Measurements from ENCODE around the gene SBSN. TPM values are rescaled to one million over a fixed set of nuclear protein-coding genes. Genes with fewer than 3 reads are reported as not detected.

Gene SBSN
- total RNA-seq, 2 experiments from 2014 or later = not detected

GRCh38 chr19:35549879-35550523 is 21.9 kb upstream of the SBSN start:
- H3K36me3 Mint-ChIP-seq (ENCODE audit: low read depth) = peaks cover 4% of the 10 kb centered on the region
- H3K9me3 Mint-ChIP-seq = no peaks in the 10 kb centered on the region
- no peaks in the 10 kb centered on the region for H3K27me3 Mint-ChIP-seq
- no peak overlapping the region for H3K27ac Mint-ChIP-seq
- ChIA-PET POLR2A (no interaction called here), CTCF (interaction anchor here (2.2 kb wide), 1 partner anchor 40 kb away, joined by 5 read pairs; no protein-coding TSS in a partner anchor)
- peaks cover 18% of the 10 kb centered on the region for H3K4me1 Mint-ChIP-seq
- no peak overlapping the region for H3K4me3 Mint-ChIP-seq
- DNase-seq = no peak

GRCh38 chr19:35549174-35549788 is 21.2 kb upstream of the SBSN start:
- Mint-ChIP-seq H3K36me3 (ENCODE audit: low read depth) (peaks cover 4% of the 10 kb centered on the region), H3K27me3 (no peaks in the 10 kb centered on the region), H3K27ac (peak overlapping the region; percentile 54), H3K4me1 (peaks cover 25% of the 10 kb centered on the region), H3K9me3 (no peaks in the 10 kb centered on the region), H3K4me3 (no peak overlapping the region)
- ChIA-PET POLR2A (no interaction called here), CTCF (interaction anchor here (0.8 to 2.2 kb wide), 7 partner anchors 9 to 196 kb away, joined by 3 to 9 read pairs (median 3); partner anchors contain the start of gene COX6B1)
- DNase-seq = peak; percentile 78

- peak overlapping the region; percentile 73 for H3K27ac Mint-ChIP-seq
- peaks cover 4% of the 10 kb centered on the region for H3K36me3 Mint-ChIP-seq (ENCODE audit: low read depth)
- peaks cover 26% of the 10 kb centered on the region for H3K4me1 Mint-ChIP-seq
- POLR2A ChIA-PET = no interaction called here
- DNase-seq = no peak
- CTCF ChIA-PET = no interaction called here
- H3K27me3 Mint-ChIP-seq = no peaks in the 10 kb centered on the region
- peak overlapping the region; percentile 82 for H3K4me3 Mint-ChIP-seq
- H3K9me3 Mint-ChIP-seq = no peaks in the 10 kb centered on the region
Observed at GRCh38 chr19:35546532-35546931, 18.4 kb upstream of the SBSN start.

- POLR2A ChIA-PET = no interaction called here
Observed at GRCh38 chr19:35545855-35546381, 17.8 kb upstream of the SBSN start.

GRCh38 chr19:35545001-35545854 is 17.1 kb upstream of the SBSN start, which contains the start of gene TMEM147:
Gene TMEM147 (plus strand): TSS chr19:35545626. CDS start chr19:35545740, 114 bp downstream.
- Mint-ChIP-seq H3K27ac (peak within 1 kb of the TSS; percentile 87), H3K36me3 (ENCODE audit: low read depth) (peaks cover 4% of the 10 kb centered on the region), H3K4me3 (peak within 1 kb of the TSS; percentile 82), H3K27me3 (no peaks in the 10 kb centered on the region), H3K4me1 (peaks cover 30% of the 10 kb centered on the region), H3K9me3 (no peaks in the 10 kb centered on the region)
- peak; percentile 86 for DNase-seq
- ChIA-PET CTCF (interaction anchor here (1.6 kb wide), 1 partner anchor 14 kb away, joined by 4 read pairs; no protein-coding TSS in a partner anchor), POLR2A (no interaction called here)

More at GRCh38 chr19:35545855-35546381, 17.8 kb upstream of the SBSN start:
- Mint-ChIP-seq H3K4me3 (peak overlapping the region; percentile 82), H3K9me3 (no peaks in the 10 kb centered on the region), H3K4me1 (peaks cover 26% of the 10 kb centered on the region), H3K27ac (peak overlapping the region; percentile 73), H3K36me3 (ENCODE audit: low read depth) (peaks cover 4% of the 10 kb centered on the region), H3K27me3 (no peaks in the 10 kb centered on the region)
- CTCF ChIA-PET = no interaction called here
- DNase-seq = peak; percentile 57

- no peak for DNase-seq
- ChIA-PET POLR2A (no interaction called here), CTCF (interaction anchor here (1.6 kb wide), 1 partner anchor 13 kb away, joined by 4 read pairs; no protein-coding TSS in a partner anchor)
- Mint-ChIP-seq H3K4me3 (peak overlapping the region; percentile 82), H3K4me1 (peaks cover 30% of the 10 kb centered on the region), H3K27me3 (no peaks in the 10 kb centered on the region), H3K9me3 (no peaks in the 10 kb centered on the region), H3K36me3 (ENCODE audit: low read depth) (peaks cover 4% of the 10 kb centered on the region), H3K27ac (peak overlapping the region; percentile 87)
Observed at GRCh38 chr19:35544110-35544802, 16.1 kb upstream of the SBSN start.

- DNase-seq = no peak
- POLR2A ChIA-PET = no interaction called here
- Mint-ChIP-seq H3K27me3 (no peaks in the 10 kb centered on the region), H3K9me3 (no peaks in the 10 kb centered on the region), H3K4me3 (no peak overlapping the region), H3K36me3 (ENCODE audit: low read depth) (peaks cover 2% of the 10 kb centered on the region), H3K4me1 (peaks cover 27% of the 10 kb centered on the region), H3K27ac (no peak overlapping the region)
- CTCF ChIA-PET = interaction anchor here (1.6 kb wide), 1 partner anchor 12 kb away, joined by 4 read pairs; no protein-coding TSS in a partner anchor
Observed at GRCh38 chr19:35543280-35544109, 15.4 kb upstream of the SBSN start.

- Mint-ChIP-seq H3K27ac (no peak overlapping the region), H3K27me3 (no peaks in the 10 kb centered on the region), H3K4me1 (peaks cover 25% of the 10 kb centered on the region), H3K36me3 (ENCODE audit: low read depth) (peaks cover 2% of the 10 kb centered on the region), H3K4me3 (no peak overlapping the region), H3K9me3 (no peaks in the 10 kb centered on the region)
- no peak for DNase-seq
- ChIA-PET POLR2A (no interaction called here), CTCF (no interaction called here)
Observed at GRCh38 chr19:35542209-35542608, 14.1 kb upstream of the SBSN start.

GRCh38 chr19:35540356-35540927 is 12.3 kb upstream of the SBSN start:
- H3K4me3 Mint-ChIP-seq = no peak overlapping the region
- no peaks in the 10 kb centered on the region for H3K36me3 Mint-ChIP-seq (ENCODE audit: low read depth)
- ChIA-PET CTCF (no interaction called here), POLR2A (no interaction called here)
- peak overlapping the region; percentile 72 for H3K27ac Mint-ChIP-seq
- H3K9me3 Mint-ChIP-seq = no peaks in the 10 kb centered on the region
- no peaks in the 10 kb centered on the region for H3K27me3 Mint-ChIP-seq
- no peak for DNase-seq
- peaks cover 13% of the 10 kb centered on the region for H3K4me1 Mint-ChIP-seq

- ChIA-PET POLR2A (no interaction called here), CTCF (interaction anchor here (3.0 kb wide), 1 partner anchor 9 kb away, joined by 9 read pairs; no protein-coding TSS in a partner anchor)
- Mint-ChIP-seq H3K27me3 (peaks cover 3% of the 10 kb centered on the region), H3K4me3 (no peak overlapping the region), H3K36me3 (ENCODE audit: low read depth) (no peaks in the 10 kb centered on the region), H3K9me3 (no peaks in the 10 kb centered on the region), H3K27ac (no peak overlapping the region), H3K4me1 (peaks cover 12% of the 10 kb centered on the region)
- no peak for DNase-seq
Observed at GRCh38 chr19:35539850-35540249, 11.7 kb upstream of the SBSN start.

- DNase-seq = no peak
- Mint-ChIP-seq H3K36me3 (ENCODE audit: low read depth) (no peaks in the 10 kb centered on the region), H3K4me3 (no peak overlapping the region), H3K27ac (no peak overlapping the region), H3K9me3 (no peaks in the 10 kb centered on the region), H3K27me3 (peaks cover 4% of the 10 kb centered on the region), H3K4me1 (peaks cover 8% of the 10 kb centered on the region)
- ChIA-PET CTCF (interaction anchor here (3.0 kb wide), 1 partner anchor 9 kb away, joined by 9 read pairs; no protein-coding TSS in a partner anchor), POLR2A (no interaction called here)
Observed at GRCh38 chr19:35539314-35539713, 11.2 kb upstream of the SBSN start.
